HG03457 (cell line): ENCODE results near the gene LIMS1.

Experiments used
- ATAC-seq: cut with Tn5 transposase; IDR thresholded peaks from one replicate; pipeline ENCODE4 v1.9.1; 2021; ENCODE audit warnings: moderate number of reproducible peaks; ENCODE audit not compliant: unreplicated experiment

The LIMS1 gene

GRCh38 chr2:108613261-108614042 is 79.2 kb downstream of the LIMS1 start:
- no peak for ATAC-seq

- ATAC-seq = no peak
Observed at GRCh38 chr2:108614043-108614545, 79.8 kb downstream of the LIMS1 start.

GRCh38 chr2:108614659-108615058 is 80.4 kb downstream of the LIMS1 start:
- no peak for ATAC-seq

- ATAC-seq = no peak
Observed at GRCh38 chr2:108615480-108616090, 81.3 kb downstream of the LIMS1 start.

- ATAC-seq = no peak
Observed at GRCh38 chr2:108616318-108616717, 82.0 kb downstream of the LIMS1 start.

- no peak for ATAC-seq
Observed at GRCh38 chr2:108616751-108617161, 82.5 kb downstream of the LIMS1 start.

- no peak for ATAC-seq
Observed at GRCh38 chr2:108617617-108618016, 83.3 kb downstream of the LIMS1 start.

GRCh38 chr2:108619925-108620620 is 85.8 kb downstream of the LIMS1 start:
- ATAC-seq = no peak

- no peak for ATAC-seq
Observed at GRCh38 chr2:108620656-108621055, 86.4 kb downstream of the LIMS1 start.

GRCh38 chr2:108621087-108621559 is 86.9 kb downstream of the LIMS1 start:
- peak; percentile 99 for ATAC-seq

- no peak for ATAC-seq
Observed at GRCh38 chr2:108621687-108622681, 87.7 kb downstream of the LIMS1 start.

GRCh38 chr2:108623616-108624015 is 89.3 kb downstream of the LIMS1 start:
- no peak for ATAC-seq

- ATAC-seq = no peak
Observed at GRCh38 chr2:108625186-108625827, 91.0 kb downstream of the LIMS1 start.

- ATAC-seq = no peak
Observed at GRCh38 chr2:108625828-108626195, 91.5 kb downstream of the LIMS1 start.

GRCh38 chr2:108626995-108627394 is 92.7 kb downstream of the LIMS1 start:
- ATAC-seq = no peak

GRCh38 chr2:108627911-108628567 is 93.8 kb downstream of the LIMS1 start:
- no peak for ATAC-seq

GRCh38 chr2:108628936-108629335 is 94.7 kb downstream of the LIMS1 start:
- no peak for ATAC-seq

GRCh38 chr2:108629417-108629816 is 95.1 kb downstream of the LIMS1 start:
- ATAC-seq = peak; percentile 52
